ENCODE data around the gene NACC2.

Gene NACC2

GRCh38 chr9:136140966-136141365, 45.9 kb upstream of the NACC2 start:
- peaks cover 0 to 19% (median 7%) of the 10 kb centered on the region in 5 experiments for H3K27me3 ChIP-seq (replicated peaks in 2 of 5; ENCODE audit: control insufficient read depth in 4 of 5, insufficient read depth in 5 of 5, low read length in 4 of 5)
- CTCF ChIA-PET = no interaction called here
- H3K9me3 ChIP-seq (ENCODE audit: control extremely low read depth in 1 of 5, control insufficient read depth in 4 of 5, insufficient read depth in 2 of 5, low read depth in 1 of 5, low read length in 4 of 5) = no peaks in the 10 kb centered on the region
- no peaks in the 10 kb centered on the region for H3K36me3 ChIP-seq (ENCODE audit: control insufficient read depth in 4 of 4, insufficient read depth in 4 of 4, low read length in 3 of 4)
- 97% methylated on average over 9 of the region's 14 CpGs for WGBS (ENCODE audit: insufficient coverage)
- H3K4me1 ChIP-seq (ENCODE audit: control extremely low read depth in 1 of 4, control insufficient read depth in 4 of 4, insufficient read depth in 4 of 4, low read length in 3 of 4) = no peaks in the 10 kb centered on the region
- no peak for DNase-seq
- POLR2A ChIA-PET = interaction anchor here (0.7 to 1.1 kb wide), 2 partner anchors 11 to 15 kb away, joined by 3 to 4 read pairs; no protein-coding TSS in a partner anchor
- H3K27ac ChIP-seq (ENCODE audit: insufficient read depth in 1 of 2, low read depth in 1 of 2, low read length in 2 of 2, poor library complexity in 1 of 2, severe bottlenecking in 2 of 2) = no peak overlapping the region
- H3K4me3 ChIP-seq (ENCODE audit: control insufficient read depth in 1 of 7, extremely low read depth in 1 of 7, insufficient read depth in 4 of 7, low read depth in 2 of 7, low read length in 6 of 7) = no peak overlapping the region

GRCh38 chr9:136140046-136140445, 45.0 kb upstream of the NACC2 start:
- 100% methylated on average over 2 of the region's 5 CpGs for WGBS (ENCODE audit: insufficient coverage)

GRCh38 chr9:136138566-136138965, 43.5 kb upstream of the NACC2 start:
- CTCF ChIA-PET = interaction anchor here (0.8 to 1.5 kb wide), 4 partner anchors 12 to 139 kb away, joined by 3 to 5 read pairs (median 3); no protein-coding TSS in a partner anchor
- peaks cover 0 to 6% (median 5%) of the 10 kb centered on the region in 4 experiments for H3K4me1 ChIP-seq (ENCODE audit: control extremely low read depth in 1 of 4, control insufficient read depth in 4 of 4, insufficient read depth in 4 of 4, low read length in 3 of 4)
- no peaks in the 10 kb centered on the region for H3K9me3 ChIP-seq (ENCODE audit: control extremely low read depth in 1 of 5, control insufficient read depth in 4 of 5, insufficient read depth in 2 of 5, low read depth in 1 of 5, low read length in 4 of 5)
- H3K27ac ChIP-seq (ENCODE audit: insufficient read depth in 1 of 2, low read depth in 1 of 2, low read length in 2 of 2, poor library complexity in 1 of 2, severe bottlenecking in 2 of 2) = no peak overlapping the region
- no peak overlapping the region for H3K4me3 ChIP-seq (ENCODE audit: control insufficient read depth in 1 of 7, extremely low read depth in 1 of 7, insufficient read depth in 4 of 7, low read depth in 2 of 7, low read length in 6 of 7)
- peaks cover 0 to 36% (median 5%) of the 10 kb centered on the region in 5 experiments for H3K27me3 ChIP-seq (replicated peaks in 2 of 5; ENCODE audit: control insufficient read depth in 4 of 5, insufficient read depth in 5 of 5, low read length in 4 of 5)
- POLR2A ChIA-PET = no interaction called here
- 15% methylated on average over 9 of the region's 9 CpGs for WGBS (ENCODE audit: insufficient coverage)
- no peaks in the 10 kb centered on the region for H3K36me3 ChIP-seq (ENCODE audit: control insufficient read depth in 4 of 4, insufficient read depth in 4 of 4, low read length in 3 of 4)
- DNase-seq = peak; percentile 28 to 47 (median 44)

More at GRCh38 chr9:136140046-136140445, 45.0 kb upstream of the NACC2 start:
- H3K4me1 ChIP-seq (ENCODE audit: control extremely low read depth in 1 of 4, control insufficient read depth in 4 of 4, insufficient read depth in 4 of 4, low read length in 3 of 4) = no peaks in the 10 kb centered on the region
- ChIA-PET POLR2A (no interaction called here), CTCF (interaction anchor here (0.6 to 1.1 kb wide), 3 partner anchors 14 to 204 kb away, joined by 3 to 5 read pairs (median 4); no protein-coding TSS in a partner anchor)
- DNase-seq = no peak
- no peaks in the 10 kb centered on the region for H3K36me3 ChIP-seq (ENCODE audit: control insufficient read depth in 4 of 4, insufficient read depth in 4 of 4, low read length in 3 of 4)
- no peaks in the 10 kb centered on the region for H3K9me3 ChIP-seq (ENCODE audit: control extremely low read depth in 1 of 5, control insufficient read depth in 4 of 5, insufficient read depth in 2 of 5, low read depth in 1 of 5, low read length in 4 of 5)
- peaks cover 0 to 23% (median 7%) of the 10 kb centered on the region in 5 experiments for H3K27me3 ChIP-seq (replicated peaks in 2 of 5; ENCODE audit: control insufficient read depth in 4 of 5, insufficient read depth in 5 of 5, low read length in 4 of 5)
- H3K27ac ChIP-seq (ENCODE audit: insufficient read depth in 1 of 2, low read depth in 1 of 2, low read length in 2 of 2, poor library complexity in 1 of 2, severe bottlenecking in 2 of 2) = no peak overlapping the region
- H3K4me3 ChIP-seq (ENCODE audit: control insufficient read depth in 1 of 7, extremely low read depth in 1 of 7, insufficient read depth in 4 of 7, low read depth in 2 of 7, low read length in 6 of 7) = no peak overlapping the region

- WGBS (ENCODE audit: insufficient coverage) = 96% methylated on average over 23 of the region's 27 CpGs
- no peak for DNase-seq
- H3K27ac ChIP-seq (ENCODE audit: insufficient read depth in 1 of 2, low read depth in 1 of 2, low read length in 2 of 2, poor library complexity in 1 of 2, severe bottlenecking in 2 of 2) = no peak overlapping the region
- H3K27me3 ChIP-seq (replicated peaks in 2 of 5; ENCODE audit: control insufficient read depth in 4 of 5, insufficient read depth in 5 of 5, low read length in 4 of 5) = peaks cover 0 to 42% (median 6%) of the 10 kb centered on the region in 5 experiments
- POLR2A ChIA-PET = no interaction called here
- peaks cover 0 to 13% (median 11%) of the 10 kb centered on the region in 4 experiments for H3K4me1 ChIP-seq (ENCODE audit: control extremely low read depth in 1 of 4, control insufficient read depth in 4 of 4, insufficient read depth in 4 of 4, low read length in 3 of 4)
- no peaks in the 10 kb centered on the region for H3K9me3 ChIP-seq (ENCODE audit: control extremely low read depth in 1 of 5, control insufficient read depth in 4 of 5, insufficient read depth in 2 of 5, low read depth in 1 of 5, low read length in 4 of 5)
- no peaks in the 10 kb centered on the region for H3K36me3 ChIP-seq (ENCODE audit: control insufficient read depth in 4 of 4, insufficient read depth in 4 of 4, low read length in 3 of 4)
- no peak overlapping the region for H3K4me3 ChIP-seq (ENCODE audit: control insufficient read depth in 1 of 7, extremely low read depth in 1 of 7, insufficient read depth in 4 of 7, low read depth in 2 of 7, low read length in 6 of 7)
- CTCF ChIA-PET = interaction anchor here (1.0 to 1.5 kb wide), 2 partner anchors 48 to 140 kb away, joined by 3 read pairs; no protein-coding TSS in a partner anchor
These were observed 42.5 kb upstream of the NACC2 start for GRCh38 chr9:136137321-136138265.

GRCh38 chr9:136136127-136136925, 41.2 kb upstream of the NACC2 start:
- Histone ChIP-seq H3K4me1 (ENCODE audit: control extremely low read depth in 1 of 4, control insufficient read depth in 4 of 4, insufficient read depth in 4 of 4, low read length in 3 of 4) (peaks cover 0 to 17% (median 13%) of the 10 kb centered on the region in 4 experiments), H3K9me3 (ENCODE audit: control extremely low read depth in 1 of 5, control insufficient read depth in 4 of 5, insufficient read depth in 2 of 5, low read depth in 1 of 5, low read length in 4 of 5) (no peaks in the 10 kb centered on the region), H3K27ac (ENCODE audit: insufficient read depth in 1 of 2, low read depth in 1 of 2, low read length in 2 of 2, poor library complexity in 1 of 2, severe bottlenecking in 2 of 2) (no peak overlapping the region), H3K4me3 (ENCODE audit: control insufficient read depth in 1 of 7, extremely low read depth in 1 of 7, insufficient read depth in 4 of 7, low read depth in 2 of 7, low read length in 6 of 7) (no peak overlapping the region), H3K36me3 (ENCODE audit: control insufficient read depth in 4 of 4, insufficient read depth in 4 of 4, low read length in 3 of 4) (no peaks in the 10 kb centered on the region), H3K27me3 (replicated peaks in 2 of 5; ENCODE audit: control insufficient read depth in 4 of 5, insufficient read depth in 5 of 5, low read length in 4 of 5) (peaks cover 0 to 55% (median 16%) of the 10 kb centered on the region in 5 experiments)
- 92% methylated on average over 25 of the region's 33 CpGs for WGBS (ENCODE audit: insufficient coverage)
- POLR2A ChIA-PET = no interaction called here
- DNase-seq = no peak
- CTCF ChIA-PET = interaction anchor here (0.9 to 2.7 kb wide), 2 partner anchors 14 to 34 kb away, joined by 3 to 9 read pairs; no protein-coding TSS in a partner anchor

GRCh38 chr9:136135326-136136126, 40.4 kb upstream of the NACC2 start:
- Histone ChIP-seq H3K36me3 (ENCODE audit: control insufficient read depth in 4 of 4, insufficient read depth in 4 of 4, low read length in 3 of 4) (no peaks in the 10 kb centered on the region), H3K4me1 (ENCODE audit: control extremely low read depth in 1 of 4, control insufficient read depth in 4 of 4, insufficient read depth in 4 of 4, low read length in 3 of 4) (peaks cover 0 to 17% (median 13%) of the 10 kb centered on the region in 4 experiments), H3K9me3 (ENCODE audit: control extremely low read depth in 1 of 5, control insufficient read depth in 4 of 5, insufficient read depth in 2 of 5, low read depth in 1 of 5, low read length in 4 of 5) (no peaks in the 10 kb centered on the region), H3K27ac (ENCODE audit: insufficient read depth in 1 of 2, low read depth in 1 of 2, low read length in 2 of 2, poor library complexity in 1 of 2, severe bottlenecking in 2 of 2) (no peak overlapping the region), H3K27me3 (replicated peaks in 2 of 5; ENCODE audit: control insufficient read depth in 4 of 5, insufficient read depth in 5 of 5, low read length in 4 of 5) (peaks cover 0 to 59% (median 20%) of the 10 kb centered on the region in 5 experiments), H3K4me3 (ENCODE audit: control insufficient read depth in 1 of 7, extremely low read depth in 1 of 7, insufficient read depth in 4 of 7, low read depth in 2 of 7, low read length in 6 of 7) (no peak overlapping the region)
- 83% methylated on average over 16 of the region's 18 CpGs for WGBS (ENCODE audit: insufficient coverage)
- POLR2A ChIA-PET = no interaction called here
- no peak for DNase-seq
- CTCF ChIA-PET = interaction anchor here (0.7 to 2.7 kb wide), 4 partner anchors 13 to 91 kb away, joined by 3 to 9 read pairs (median 3); no protein-coding TSS in a partner anchor

Data from common myeloid progenitor, CD34-positive (primary cell).